ENCODE results near the gene SALL3. TPM values are rescaled to one million over a fixed set of nuclear protein-coding genes. Genes with fewer than 3 reads are reported as not detected.

The SALL3 gene
- total RNA-seq (ENCODE audit: unreplicated experiment) = 23.4 TPM
- long read RNA-seq, partial matches to known transcripts = 0 of 3 reads
- long read RNA-seq, other reads (novel, unspliced or antisense) = 3 of 3 reads

DNA sequence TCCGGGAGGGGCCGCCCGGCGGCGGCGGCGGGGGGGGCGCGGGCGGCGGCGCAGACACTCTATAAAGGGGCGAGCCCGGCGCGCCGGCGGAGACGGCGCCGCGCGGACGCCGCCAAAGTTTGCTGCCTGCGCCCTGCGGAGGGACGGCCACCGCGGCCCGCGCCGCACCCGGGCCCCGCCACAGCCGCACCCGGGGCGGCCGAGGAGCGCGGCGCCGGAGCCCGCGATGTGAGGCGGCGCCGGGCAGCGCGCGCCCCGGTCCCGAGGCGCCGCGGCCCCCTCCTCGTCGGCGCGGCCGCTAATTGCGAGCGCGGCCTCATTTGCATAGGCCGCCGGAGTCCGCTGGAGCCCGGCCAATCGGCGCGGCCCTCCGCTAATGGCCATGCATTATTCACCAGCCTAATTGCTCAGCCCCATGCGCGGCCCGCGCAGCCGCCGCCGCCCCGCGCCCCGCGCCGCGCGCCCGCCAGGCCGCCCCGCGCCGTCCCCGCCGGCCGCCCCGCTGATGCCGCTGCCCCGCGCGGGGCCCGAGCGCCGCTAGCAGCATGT lies at the start of gene SALL3:
Gene SALL3, plus strand, starts transcription at position 89 of the 549 bp plus-strand sequence. Its CDS starts 457 bp downstream, at position 546.
- TF ChIP-seq, protein P1, sequence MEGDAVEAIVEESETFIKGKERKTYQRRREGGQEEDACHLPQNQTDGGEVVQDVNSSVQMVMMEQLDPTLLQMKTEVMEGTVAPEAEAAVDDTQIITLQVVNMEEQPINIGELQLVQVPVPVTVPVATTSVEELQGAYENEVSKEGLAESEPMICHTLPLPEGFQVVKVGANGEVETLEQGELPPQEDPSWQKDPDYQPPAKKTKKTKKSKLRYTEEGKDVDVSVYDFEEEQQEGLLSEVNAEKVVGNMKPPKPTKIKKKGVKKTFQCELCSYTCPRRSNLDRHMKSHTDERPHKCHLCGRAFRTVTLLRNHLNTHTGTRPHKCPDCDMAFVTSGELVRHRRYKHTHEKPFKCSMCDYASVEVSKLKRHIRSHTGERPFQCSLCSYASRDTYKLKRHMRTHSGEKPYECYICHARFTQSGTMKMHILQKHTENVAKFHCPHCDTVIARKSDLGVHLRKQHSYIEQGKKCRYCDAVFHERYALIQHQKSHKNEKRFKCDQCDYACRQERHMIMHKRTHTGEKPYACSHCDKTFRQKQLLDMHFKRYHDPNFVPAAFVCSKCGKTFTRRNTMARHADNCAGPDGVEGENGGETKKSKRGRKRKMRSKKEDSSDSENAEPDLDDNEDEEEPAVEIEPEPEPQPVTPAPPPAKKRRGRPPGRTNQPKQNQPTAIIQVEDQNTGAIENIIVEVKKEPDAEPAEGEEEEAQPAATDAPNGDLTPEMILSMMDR (IDR thresholded peaks at IDR 0.05; ENCODE audit: partially characterized antibody, unreplicated experiment) = no peak
- Mint-ChIP-seq H3K27me3 (ENCODE audit: unreplicated experiment) (peaks cover 27% of the 10 kb centered on the region), H3K9me3 (ENCODE audit: unreplicated experiment) (peaks cover 16% of the 10 kb centered on the region), H3K27ac (ENCODE audit: unreplicated experiment) (no peak within 1 kb of the TSS), H3K36me3 (ENCODE audit: unreplicated experiment) (no peaks in the 10 kb centered on the region), H3K4me3 (ENCODE audit: unreplicated experiment) (peak within 1 kb of the TSS; percentile 78), H3K4me1 (ENCODE audit: low read depth, unreplicated experiment) (peaks cover 37% of the 10 kb centered on the region)
- peak; percentile 83 for DNase-seq

DNA sequence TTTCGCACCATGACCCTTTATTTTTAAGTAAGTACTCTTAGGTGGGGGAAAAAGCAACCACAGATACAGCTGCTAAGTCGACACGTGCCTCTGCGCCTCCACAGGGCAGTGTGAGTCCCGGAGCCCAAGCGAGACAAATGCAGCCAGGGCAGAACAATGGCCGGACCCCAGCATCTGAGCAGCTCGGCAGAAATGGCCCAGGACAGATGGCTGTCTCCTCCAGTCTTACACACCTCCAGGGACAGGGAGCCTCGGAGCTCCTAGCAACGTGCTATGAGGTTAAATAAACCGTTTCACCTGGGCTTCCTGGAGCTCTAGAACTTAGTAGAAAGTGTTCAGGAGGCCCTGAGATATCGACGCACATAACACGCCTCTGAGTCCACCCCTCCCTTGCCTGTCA lies 47.3 kb upstream of the SALL3 start:
- TF ChIP-seq, protein P1 (IDR thresholded peaks at IDR 0.05; ENCODE audit: partially characterized antibody, unreplicated experiment) = no peak
- Mint-ChIP-seq H3K9me3 (ENCODE audit: unreplicated experiment) (peaks cover 4% of the 10 kb centered on the region), H3K27me3 (ENCODE audit: unreplicated experiment) (peaks cover 2% of the 10 kb centered on the region), H3K4me3 (ENCODE audit: unreplicated experiment) (no peak overlapping the region), H3K36me3 (ENCODE audit: unreplicated experiment) (peaks cover 4% of the 10 kb centered on the region), H3K4me1 (ENCODE audit: low read depth, unreplicated experiment) (peaks cover 27% of the 10 kb centered on the region), H3K27ac (ENCODE audit: unreplicated experiment) (peak overlapping the region; percentile 48)
- DNase-seq = peak; percentile 70

DNA sequence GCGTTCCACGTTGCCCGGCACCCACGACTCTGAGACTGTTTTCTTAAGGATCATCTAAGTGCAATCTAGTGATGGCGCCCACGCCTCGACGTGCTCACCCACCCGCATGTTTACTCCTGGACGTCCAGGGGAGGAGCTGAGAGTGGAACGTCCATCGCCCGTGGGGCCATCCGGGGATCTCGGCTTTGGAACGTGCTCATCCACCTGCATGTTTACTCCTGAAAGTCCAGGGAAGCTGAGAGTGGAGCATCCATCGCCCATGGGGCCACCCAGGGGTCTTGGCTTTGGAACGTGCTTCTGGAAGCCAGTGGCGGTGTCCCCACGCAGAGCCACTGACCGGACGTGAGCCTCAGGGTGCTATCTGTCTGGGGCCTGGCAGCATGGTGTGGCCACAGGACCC lies 45.6 kb upstream of the SALL3 start:
- Mint-ChIP-seq H3K4me1 (ENCODE audit: low read depth, unreplicated experiment) (peaks cover 27% of the 10 kb centered on the region), H3K27ac (ENCODE audit: unreplicated experiment) (no peak overlapping the region), H3K27me3 (ENCODE audit: unreplicated experiment) (peaks cover 4% of the 10 kb centered on the region), H3K9me3 (ENCODE audit: unreplicated experiment) (peaks cover 4% of the 10 kb centered on the region), H3K4me3 (ENCODE audit: unreplicated experiment) (no peak overlapping the region), H3K36me3 (ENCODE audit: unreplicated experiment) (no peaks in the 10 kb centered on the region)
- TF ChIP-seq, protein P1 (IDR thresholded peaks at IDR 0.05; ENCODE audit: partially characterized antibody, unreplicated experiment) = no peak
- DNase-seq = no peak

DNA sequence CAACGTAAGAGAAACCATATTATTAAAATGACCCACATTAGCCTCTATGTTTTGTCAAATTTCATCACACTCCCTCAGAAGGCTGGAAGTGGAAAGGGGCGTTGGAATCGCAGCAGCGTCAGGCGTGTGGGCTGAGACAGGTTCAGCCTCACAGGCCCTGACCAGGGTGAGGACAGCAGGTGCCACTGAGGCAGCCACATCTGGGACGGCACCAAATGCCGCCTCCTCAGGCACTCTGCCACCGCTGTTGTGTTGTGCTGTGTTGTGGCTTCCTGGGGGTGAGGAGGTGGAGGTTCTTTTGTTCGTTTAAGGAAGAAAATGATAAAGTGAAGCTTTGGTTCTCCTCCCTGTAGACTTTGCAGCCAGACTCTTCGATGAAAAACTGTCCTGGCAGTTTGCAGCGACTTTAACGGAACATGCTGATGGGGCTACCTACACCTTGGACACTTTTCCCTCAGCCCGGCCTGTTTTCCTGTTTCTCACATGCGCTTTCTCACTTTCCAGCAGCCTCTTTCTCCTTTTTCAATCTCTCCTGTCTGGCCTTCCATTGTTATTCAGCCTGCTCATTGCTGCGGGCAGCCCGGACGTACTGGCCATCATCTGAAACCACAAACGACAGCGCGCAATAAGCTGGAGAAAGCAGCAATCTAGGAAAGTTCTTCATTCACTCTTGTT lies 44.9 kb upstream of the SALL3 start:
- peak overlapping the region; percentile 5 for H3K4me3 Mint-ChIP-seq (ENCODE audit: unreplicated experiment)
- H3K9me3 Mint-ChIP-seq (ENCODE audit: unreplicated experiment) = peaks cover 4% of the 10 kb centered on the region
- no peak for DNase-seq
- H3K27me3 Mint-ChIP-seq (ENCODE audit: unreplicated experiment) = peaks cover 4% of the 10 kb centered on the region
- H3K36me3 Mint-ChIP-seq (ENCODE audit: unreplicated experiment) = no peaks in the 10 kb centered on the region
- TF ChIP-seq, protein P1 (IDR thresholded peaks at IDR 0.05; ENCODE audit: partially characterized antibody, unreplicated experiment) = no peak
- H3K27ac Mint-ChIP-seq (ENCODE audit: unreplicated experiment) = no peak overlapping the region
- H3K4me1 Mint-ChIP-seq (ENCODE audit: low read depth, unreplicated experiment) = peaks cover 28% of the 10 kb centered on the region

DNA sequence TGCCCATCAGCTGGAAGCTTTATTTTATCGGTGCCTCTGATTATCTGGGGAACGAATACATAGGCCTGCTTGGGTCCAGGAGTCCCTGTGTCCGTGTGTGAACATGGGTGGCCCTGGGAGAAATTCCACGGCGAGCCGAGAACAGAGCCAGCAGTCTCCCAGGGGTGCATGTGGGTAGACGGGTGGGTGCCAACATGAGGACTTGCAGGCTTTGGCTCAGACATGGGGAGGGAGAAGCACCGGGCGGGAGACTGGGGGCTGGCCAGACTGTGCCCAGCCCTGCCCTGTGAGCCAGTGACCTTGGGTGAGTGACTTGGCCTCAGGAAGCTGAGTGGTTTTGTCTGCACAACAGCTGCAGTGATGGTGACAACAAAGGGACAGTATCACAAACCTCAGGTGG lies 44.2 kb upstream of the SALL3 start:
- DNase-seq = no peak
- Mint-ChIP-seq H3K27me3 (ENCODE audit: unreplicated experiment) (peaks cover 4% of the 10 kb centered on the region), H3K27ac (ENCODE audit: unreplicated experiment) (no peak overlapping the region), H3K4me1 (ENCODE audit: low read depth, unreplicated experiment) (peaks cover 33% of the 10 kb centered on the region), H3K9me3 (ENCODE audit: unreplicated experiment) (peaks cover 6% of the 10 kb centered on the region), H3K36me3 (ENCODE audit: unreplicated experiment) (no peaks in the 10 kb centered on the region), H3K4me3 (ENCODE audit: unreplicated experiment) (no peak overlapping the region)
- TF ChIP-seq, protein P1 (IDR thresholded peaks at IDR 0.05; ENCODE audit: partially characterized antibody, unreplicated experiment) = no peak
